Measurements from ENCODE around the gene AJUBA.

DNA sequence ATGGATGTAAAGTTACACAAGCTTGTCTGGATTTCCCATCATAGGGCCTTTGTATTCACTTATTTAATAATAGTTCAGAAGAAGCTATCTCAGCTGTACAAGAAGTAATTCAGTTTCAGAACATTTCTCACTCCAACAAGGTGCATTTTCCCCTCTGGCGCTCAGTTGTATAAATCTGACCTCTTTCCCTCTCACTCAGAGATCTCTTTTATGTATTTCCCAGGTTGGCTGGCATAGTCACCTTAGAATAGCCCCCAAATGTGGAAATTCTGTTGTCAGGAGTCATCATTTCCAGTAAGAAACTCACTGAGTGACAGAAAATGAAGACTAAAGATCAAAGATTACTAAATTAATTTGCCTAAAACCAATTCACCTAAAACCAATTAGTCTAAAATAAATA lies 11.2 kb downstream of the AJUBA start:
- no peak for TF ChIP-seq POLR2AphosphoS5 (IDR thresholded peaks at IDR 0.05; ENCODE audit: low read depth, low read length)
- no peak for TF ChIP-seq POLR2A (IDR thresholded peaks at IDR 0.05; ENCODE audit: low read depth, low read length)
